HepG2 (cell line): ENCODE measurements around the gene MXRA8. TPM values are rescaled to one million over a fixed set of nuclear protein-coding genes. Genes with fewer than 3 reads are reported as not detected.

Source experiments
- MLLT10 ChIP-seq: sonication (generic); formaldehyde crosslinking; IDR thresholded peaks from 2 replicates; pipeline ENCODE4 v1.4.0; 2020; ENCODE audit warnings: missing genetic modification reagents
- SOX6 ChIP-seq, 2 experiments: fragments of 450-650 bp in 1 of 2; sonication (generic) in 1 of 2; formaldehyde crosslinking in 1 of 2; IDR thresholded peaks; 2 replicates each; pipeline versions ENCODE4 v1.4.0 to v1.6.1; 2017 to 2020; ENCODE audit warnings: antibody characterized with exemption in 1 of 2, mild to moderate bottlenecking in 1 of 2, missing genetic modification reagents in 1 of 2
- ZNF367 ChIP-seq: sonication (generic); formaldehyde crosslinking; IDR thresholded peaks from 2 replicates; pipeline ENCODE4 v1.4.0; 2020; ENCODE audit warnings: missing genetic modification reagents, borderline replicate concordance
- ZNF598 ChIP-seq: sonication (generic); formaldehyde crosslinking; IDR thresholded peaks from 2 replicates; pipeline ENCODE4 v1.5.1; 2020; ENCODE audit warnings: mild to moderate bottlenecking, missing genetic modification reagents, borderline replicate concordance
- polyA plus RNA-seq, 8 experiments: library from polyadenylated mRNA; depleted of rRNA in 3 of 8; stranded (reverse) in 7 of 8; unstranded in 1 of 8; fragments of >200 nt; fragmentation: Illumina TruSeq in 4 of 8; extraction: Trizol in 4 of 8; gene quantifications; 2 replicates each; pipeline versions ENCODE4 v1.2.1 to v1.2.3, GENCODE V29; 2011 to 2016; ENCODE audit warnings: low read depth in 4 of 8, missing spikeins in 1 of 8, mixed read lengths in 1 of 8; ENCODE audit not compliant: insufficient read depth in 1 of 8
- total RNA-seq, 5 experiments: library from RNA; depleted of rRNA; stranded (reverse); fragments of >200 nt; fragmentation: Illumina TruSeq; extraction: Trizol; gene quantifications; 2 replicates each; pipeline ENCODE4 v1.2.3, GENCODE V29; 2016; ENCODE audit warnings: low read depth in 1 of 5
- TF ChIP-seq, protein P1 (sequence below): sonication (generic); formaldehyde crosslinking; IDR thresholded peaks from 2 replicates; pipeline ENCODE4 v1.4.0; 2020; ENCODE audit warnings: missing genetic modification reagents, borderline replicate concordance
- TF ChIP-seq, protein P2 (sequence below): sonication (generic); formaldehyde crosslinking; IDR thresholded peaks from 2 replicates; pipeline ENCODE4 v1.9.0; 2021; ENCODE audit warnings: missing genetic modification reagents, mild to moderate bottlenecking, borderline replicate concordance
- TF ChIP-seq, protein P3 (sequence below): sonication (generic); formaldehyde crosslinking; IDR thresholded peaks from 2 replicates; pipeline ENCODE4 v1.4.0; 2020; ENCODE audit warnings: missing genetic modification reagents
- TF ChIP-seq, protein P4 (sequence below): sonication (generic); formaldehyde crosslinking; IDR thresholded peaks from 2 replicates; pipeline ENCODE4 v1.5.0; 2020; ENCODE audit warnings: missing genetic modification reagents, mild to moderate bottlenecking, borderline replicate concordance
- TF ChIP-seq, protein P5 (sequence below): sonication (generic); formaldehyde crosslinking; IDR thresholded peaks from 2 replicates; pipeline ENCODE4 v1.8.0; 2022; ENCODE audit warnings: mild to moderate bottlenecking, missing genetic modification reagents; ENCODE audit not compliant: insufficient replicate concordance
- TF ChIP-seq, protein P6 (sequence below): sonication (generic); formaldehyde crosslinking; IDR thresholded peaks from 2 replicates; pipeline ENCODE4 v1.8.1; 2022; ENCODE audit warnings: low read depth, mild to moderate bottlenecking, missing genetic modification reagents

MXRA8 gene
- total and polyA plus RNA-seq, 2 of the 13 experiments (the other 11 are each of a cell fraction or from before 2014, with no cell fraction given): 19.8 to 44.8 TPM

DNA sequence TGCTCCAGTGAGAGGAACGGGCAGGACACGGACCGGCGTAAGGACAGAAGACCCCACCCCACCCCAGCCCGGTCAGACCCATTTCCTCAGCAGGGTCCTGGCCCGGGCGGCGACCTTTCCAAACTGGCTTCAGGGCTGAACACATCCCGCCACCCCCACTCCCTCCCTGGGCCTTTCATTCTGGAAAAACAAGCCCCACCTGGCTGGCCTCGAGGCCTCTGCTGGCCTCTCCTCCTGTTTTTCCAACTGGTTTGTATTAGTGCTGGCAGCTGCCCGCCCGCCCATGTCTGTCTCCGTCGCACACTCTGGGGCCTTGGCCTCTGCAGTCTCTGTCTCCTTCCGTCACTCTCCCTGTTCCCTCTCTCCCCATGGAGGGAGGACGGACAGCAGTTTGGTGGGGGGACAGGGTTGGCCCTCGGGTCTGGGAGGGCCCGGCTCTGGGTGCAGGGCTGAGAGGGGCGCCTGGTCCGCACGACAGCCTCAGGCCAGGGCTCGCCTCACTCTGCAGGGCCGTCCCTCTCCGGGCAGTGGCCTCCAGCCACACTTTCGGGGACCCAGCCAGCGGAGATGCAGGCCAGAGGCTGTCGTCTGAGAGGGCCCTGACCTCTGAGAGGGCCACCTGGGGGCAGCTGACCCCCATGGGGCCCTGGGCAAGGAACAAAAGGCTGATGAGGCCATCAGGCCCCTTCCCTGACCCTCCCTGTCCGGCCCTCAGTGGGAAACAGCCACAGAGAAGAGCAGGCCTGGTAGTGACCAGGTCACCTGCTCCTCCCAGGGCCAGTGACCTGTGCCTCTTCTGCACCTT lies 1.5 kb upstream of the MXRA8 start (continued):
- TF ChIP-seq, protein P1, sequence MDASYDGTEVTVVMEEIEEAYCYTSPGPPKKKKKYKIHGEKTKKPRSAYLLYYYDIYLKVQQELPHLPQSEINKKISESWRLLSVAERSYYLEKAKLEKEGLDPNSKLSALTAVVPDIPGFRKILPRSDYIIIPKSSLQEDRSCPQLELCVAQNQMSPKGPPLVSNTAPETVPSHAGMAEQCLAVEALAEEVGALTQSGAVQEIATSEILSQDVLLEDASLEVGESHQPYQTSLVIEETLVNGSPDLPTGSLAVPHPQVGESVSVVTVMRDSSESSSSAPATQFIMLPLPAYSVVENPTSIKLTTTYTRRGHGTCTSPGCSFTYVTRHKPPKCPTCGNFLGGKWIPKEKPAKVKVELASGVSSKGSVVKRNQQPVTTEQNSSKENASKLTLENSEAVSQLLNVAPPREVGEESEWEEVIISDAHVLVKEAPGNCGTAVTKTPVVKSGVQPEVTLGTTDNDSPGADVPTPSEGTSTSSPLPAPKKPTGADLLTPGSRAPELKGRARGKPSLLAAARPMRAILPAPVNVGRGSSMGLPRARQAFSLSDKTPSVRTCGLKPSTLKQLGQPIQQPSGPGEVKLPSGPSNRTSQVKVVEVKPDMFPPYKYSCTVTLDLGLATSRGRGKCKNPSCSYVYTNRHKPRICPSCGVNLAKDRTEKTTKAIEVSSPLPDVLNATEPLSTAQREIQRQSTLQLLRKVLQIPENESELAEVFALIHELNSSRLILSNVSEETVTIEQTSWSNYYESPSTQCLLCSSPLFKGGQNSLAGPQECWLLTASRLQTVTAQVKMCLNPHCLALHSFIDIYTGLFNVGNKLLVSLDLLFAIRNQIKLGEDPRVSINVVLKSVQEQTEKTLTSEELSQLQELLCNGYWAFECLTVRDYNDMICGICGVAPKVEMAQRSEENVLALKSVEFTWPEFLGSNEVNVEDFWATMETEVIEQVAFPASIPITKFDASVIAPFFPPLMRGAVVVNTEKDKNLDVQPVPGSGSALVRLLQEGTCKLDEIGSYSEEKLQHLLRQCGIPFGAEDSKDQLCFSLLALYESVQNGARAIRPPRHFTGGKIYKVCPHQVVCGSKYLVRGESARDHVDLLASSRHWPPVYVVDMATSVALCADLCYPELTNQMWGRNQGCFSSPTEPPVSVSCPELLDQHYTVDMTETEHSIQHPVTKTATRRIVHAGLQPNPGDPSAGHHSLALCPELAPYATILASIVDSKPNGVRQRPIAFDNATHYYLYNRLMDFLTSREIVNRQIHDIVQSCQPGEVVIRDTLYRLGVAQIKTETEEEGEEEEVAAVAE (CRISPR knock-in tag): no peak
- TF ChIP-seq SOX6 (IDR thresholded peaks at IDR 0.05) (no peak), SOX6 (CRISPR knock-in tag; IDR thresholded peaks at IDR 0.05) (peak; percentile 97), MLLT10 (CRISPR knock-in tag) (no peak), ZNF367 (CRISPR knock-in tag) (0 out of 2 replicates have a peak, but pooled peaks have one; percentile 35), ZNF598 (0 out of 2 replicates have a peak, but pooled peaks have one; percentile 26)
- TF ChIP-seq, protein P2, sequence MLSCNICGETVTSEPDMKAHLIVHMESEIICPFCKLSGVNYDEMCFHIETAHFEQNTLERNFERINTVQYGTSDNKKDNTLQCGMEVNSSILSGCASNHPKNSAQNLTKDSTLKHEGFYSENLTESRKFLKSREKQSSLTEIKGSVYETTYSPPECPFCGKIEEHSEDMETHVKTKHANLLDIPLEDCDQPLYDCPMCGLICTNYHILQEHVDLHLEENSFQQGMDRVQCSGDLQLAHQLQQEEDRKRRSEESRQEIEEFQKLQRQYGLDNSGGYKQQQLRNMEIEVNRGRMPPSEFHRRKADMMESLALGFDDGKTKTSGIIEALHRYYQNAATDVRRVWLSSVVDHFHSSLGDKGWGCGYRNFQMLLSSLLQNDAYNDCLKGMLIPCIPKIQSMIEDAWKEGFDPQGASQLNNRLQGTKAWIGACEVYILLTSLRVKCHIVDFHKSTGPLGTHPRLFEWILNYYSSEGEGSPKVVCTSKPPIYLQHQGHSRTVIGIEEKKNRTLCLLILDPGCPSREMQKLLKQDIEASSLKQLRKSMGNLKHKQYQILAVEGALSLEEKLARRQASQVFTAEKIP (CRISPR knock-in tag): no peak
- TF ChIP-seq, protein P3, sequence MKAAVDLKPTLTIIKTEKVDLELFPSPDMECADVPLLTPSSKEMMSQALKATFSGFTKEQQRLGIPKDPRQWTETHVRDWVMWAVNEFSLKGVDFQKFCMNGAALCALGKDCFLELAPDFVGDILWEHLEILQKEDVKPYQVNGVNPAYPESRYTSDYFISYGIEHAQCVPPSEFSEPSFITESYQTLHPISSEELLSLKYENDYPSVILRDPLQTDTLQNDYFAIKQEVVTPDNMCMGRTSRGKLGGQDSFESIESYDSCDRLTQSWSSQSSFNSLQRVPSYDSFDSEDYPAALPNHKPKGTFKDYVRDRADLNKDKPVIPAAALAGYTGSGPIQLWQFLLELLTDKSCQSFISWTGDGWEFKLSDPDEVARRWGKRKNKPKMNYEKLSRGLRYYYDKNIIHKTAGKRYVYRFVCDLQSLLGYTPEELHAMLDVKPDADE (CRISPR knock-in tag): no peak
- TF ChIP-seq, protein P4, sequence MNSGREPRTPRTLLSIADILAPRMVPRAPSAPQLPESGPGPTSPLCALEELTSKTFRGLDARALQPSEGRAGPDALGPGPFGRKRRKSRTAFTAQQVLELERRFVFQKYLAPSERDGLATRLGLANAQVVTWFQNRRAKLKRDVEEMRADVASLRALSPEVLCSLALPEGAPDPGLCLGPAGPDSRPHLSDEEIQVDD: peak; percentile 46; the same call in 1 of the 2 replicates
- TF ChIP-seq, protein P5, sequence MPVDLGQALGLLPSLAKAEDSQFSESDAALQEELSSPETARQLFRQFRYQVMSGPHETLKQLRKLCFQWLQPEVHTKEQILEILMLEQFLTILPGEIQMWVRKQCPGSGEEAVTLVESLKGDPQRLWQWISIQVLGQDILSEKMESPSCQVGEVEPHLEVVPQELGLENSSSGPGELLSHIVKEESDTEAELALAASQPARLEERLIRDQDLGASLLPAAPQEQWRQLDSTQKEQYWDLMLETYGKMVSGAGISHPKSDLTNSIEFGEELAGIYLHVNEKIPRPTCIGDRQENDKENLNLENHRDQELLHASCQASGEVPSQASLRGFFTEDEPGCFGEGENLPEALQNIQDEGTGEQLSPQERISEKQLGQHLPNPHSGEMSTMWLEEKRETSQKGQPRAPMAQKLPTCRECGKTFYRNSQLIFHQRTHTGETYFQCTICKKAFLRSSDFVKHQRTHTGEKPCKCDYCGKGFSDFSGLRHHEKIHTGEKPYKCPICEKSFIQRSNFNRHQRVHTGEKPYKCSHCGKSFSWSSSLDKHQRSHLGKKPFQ (CRISPR knock-in tag): no peak
- TF ChIP-seq, protein P6, sequence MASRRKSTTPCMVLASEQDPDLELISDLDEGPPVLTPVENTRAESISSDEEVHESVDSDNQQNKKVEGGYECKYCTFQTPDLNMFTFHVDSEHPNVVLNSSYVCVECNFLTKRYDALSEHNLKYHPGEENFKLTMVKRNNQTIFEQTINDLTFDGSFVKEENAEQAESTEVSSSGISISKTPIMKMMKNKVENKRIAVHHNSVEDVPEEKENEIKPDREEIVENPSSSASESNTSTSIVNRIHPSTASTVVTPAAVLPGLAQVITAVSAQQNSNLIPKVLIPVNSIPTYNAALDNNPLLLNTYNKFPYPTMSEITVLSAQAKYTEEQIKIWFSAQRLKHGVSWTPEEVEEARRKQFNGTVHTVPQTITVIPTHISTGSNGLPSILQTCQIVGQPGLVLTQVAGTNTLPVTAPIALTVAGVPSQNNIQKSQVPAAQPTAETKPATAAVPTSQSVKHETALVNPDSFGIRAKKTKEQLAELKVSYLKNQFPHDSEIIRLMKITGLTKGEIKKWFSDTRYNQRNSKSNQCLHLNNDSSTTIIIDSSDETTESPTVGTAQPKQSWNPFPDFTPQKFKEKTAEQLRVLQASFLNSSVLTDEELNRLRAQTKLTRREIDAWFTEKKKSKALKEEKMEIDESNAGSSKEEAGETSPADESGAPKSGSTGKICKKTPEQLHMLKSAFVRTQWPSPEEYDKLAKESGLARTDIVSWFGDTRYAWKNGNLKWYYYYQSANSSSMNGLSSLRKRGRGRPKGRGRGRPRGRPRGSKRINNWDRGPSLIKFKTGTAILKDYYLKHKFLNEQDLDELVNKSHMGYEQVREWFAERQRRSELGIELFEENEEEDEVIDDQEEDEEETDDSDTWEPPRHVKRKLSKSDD (CRISPR knock-in tag): no peak
